ENCODE results near the gene CTSG.
"Not testable (repeated sequence)": the region's sequence is repeated elsewhere in the genome, so short reads cannot be mapped to it uniquely, and the experiment has no call there.

The CTSG gene

GRCh38 chr14:24576182-24576581, at the start of gene CTSG:
CTSG (minus strand) TSS chr14:24576250; CDS start chr14:24576223, 27 bp downstream.
- no peak for DNase-seq (ENCODE audit: low read depth)

GRCh38 chr14:24613747-24614146, 37.7 kb upstream of the CTSG start:
- DNase-seq (ENCODE audit: low read depth): no peak

DNA sequence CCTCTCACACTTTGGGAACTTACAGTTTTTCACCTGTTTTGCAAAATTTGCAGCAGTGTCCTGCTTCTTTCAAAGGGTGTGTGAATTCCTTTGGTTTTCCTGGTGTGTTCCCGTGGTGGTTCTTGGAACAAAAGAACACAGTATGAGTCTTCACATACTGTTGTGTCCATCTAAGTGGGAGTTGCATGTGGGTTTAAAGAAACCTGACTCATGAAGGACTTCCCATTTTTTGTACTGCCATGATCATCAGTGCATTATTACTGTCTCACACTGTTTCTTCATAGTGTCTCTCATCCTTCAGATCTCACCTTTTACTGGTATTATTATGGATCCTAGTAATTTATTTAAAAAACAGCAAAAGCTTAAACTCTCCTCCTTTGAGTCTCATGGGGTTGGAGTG, 37.2 kb upstream of the CTSG start:
- DNase-seq (ENCODE audit: low read depth): no peak

- DNase-seq (ENCODE audit: low read depth): no peak
Measured at GRCh38 chr14:24612196-24612595, 36.1 kb upstream of the CTSG start.

DNA sequence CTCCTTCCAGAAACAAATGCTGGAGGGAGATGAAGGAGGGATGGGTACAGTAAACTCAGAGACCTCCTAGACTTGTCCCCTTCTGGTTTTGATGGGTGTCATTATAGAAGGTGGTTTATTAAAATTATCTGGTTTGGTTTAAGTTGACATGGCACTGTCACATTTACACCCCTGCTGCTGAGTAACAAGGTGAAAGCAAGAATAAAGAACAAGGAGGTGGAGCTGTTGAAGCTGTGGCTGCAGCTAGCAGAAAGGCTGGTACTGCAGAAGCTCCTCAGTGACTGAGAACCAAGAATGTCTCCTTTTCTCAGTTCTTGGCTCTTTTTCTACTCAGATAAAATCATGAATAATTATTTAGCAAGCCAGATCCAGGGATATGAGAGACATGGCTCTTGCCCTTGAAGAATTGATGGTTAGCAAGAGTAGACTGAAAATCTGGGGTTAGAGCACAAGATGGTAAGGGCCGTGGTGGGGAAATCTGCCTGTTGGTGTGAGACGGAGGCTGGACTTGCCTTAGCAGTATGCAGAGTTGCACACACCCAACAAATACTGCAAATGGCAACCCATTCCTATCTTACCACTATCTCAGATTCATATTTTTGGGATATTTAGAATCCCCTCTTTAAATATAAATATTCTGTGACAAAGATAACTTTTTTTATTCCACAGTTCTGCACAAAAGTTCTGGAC, 33.8 kb upstream of the CTSG start, which contains the start of gene GZMH:
Gene GZMH (minus strand): TSS at position 31 of the 690 bp plus-strand sequence. CDS start 72 bp downstream, outside the sequence.
- DNase-seq (ENCODE audit: low read depth): no peak

DNA sequence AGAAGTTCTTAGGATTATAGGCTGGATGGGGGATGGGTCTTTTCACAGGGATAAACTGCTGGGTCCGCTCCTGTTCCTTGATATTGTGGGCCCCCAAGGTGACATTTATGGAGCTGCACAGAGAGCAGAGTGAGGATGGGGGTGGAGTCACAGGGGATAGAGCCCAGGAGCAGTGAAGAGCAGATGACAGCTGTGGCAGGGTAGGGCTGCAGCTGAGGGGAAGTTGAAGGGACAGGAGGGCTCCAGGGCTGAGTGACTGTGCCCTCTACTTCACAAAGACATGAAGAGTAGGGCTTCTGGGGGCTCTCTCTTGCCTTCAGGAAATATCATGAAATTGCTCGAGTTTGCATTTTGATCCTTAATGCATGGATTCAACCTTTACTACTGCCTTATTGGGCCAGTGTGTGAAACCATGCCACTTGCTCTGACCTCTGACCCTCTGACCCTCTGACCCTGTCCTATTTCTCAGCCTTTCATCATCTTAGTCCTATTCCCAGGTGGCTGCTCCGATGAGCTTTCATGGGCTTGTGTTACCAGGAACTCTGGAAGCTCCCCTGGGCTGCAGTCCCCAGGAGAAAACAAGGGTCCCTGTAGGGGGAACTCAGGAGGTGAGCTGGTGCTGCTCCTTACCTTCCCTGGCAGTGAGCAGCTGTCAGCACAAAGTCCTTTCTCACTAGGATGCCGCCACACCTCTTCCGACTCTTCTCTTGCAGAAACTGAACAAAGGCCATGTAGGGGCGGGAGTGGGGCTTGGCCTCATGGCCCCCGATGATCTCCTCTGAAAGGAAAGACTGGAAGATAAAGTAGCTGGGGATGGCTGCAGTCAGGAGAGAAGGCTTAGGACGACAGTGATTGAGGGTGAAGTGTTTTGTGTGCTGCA, 31.8 kb upstream of the CTSG start:
- DNase-seq (ENCODE audit: low read depth): no peak

DNA sequence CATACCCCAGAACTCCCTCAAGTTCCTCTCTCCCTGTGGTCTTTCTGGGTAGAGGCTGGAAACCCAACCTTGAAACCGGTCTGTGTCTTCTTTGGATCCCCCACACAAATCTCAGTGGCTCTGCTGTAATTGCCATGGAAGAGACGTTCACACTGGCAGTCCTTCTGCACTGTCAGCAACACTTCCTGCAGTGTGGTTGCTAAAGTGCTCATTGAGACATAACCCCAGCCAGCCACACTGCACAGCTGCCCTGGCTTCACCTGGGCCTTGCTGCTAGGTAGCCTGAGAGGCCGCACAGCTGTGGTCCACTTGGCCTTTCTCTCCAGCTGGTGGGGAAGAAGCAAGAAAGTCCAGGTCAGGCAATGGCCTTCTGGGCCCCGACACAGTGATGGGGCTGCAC, 31.0 kb upstream of the CTSG start:
- DNase-seq (ENCODE audit: low read depth): no peak

GRCh38 chr14:24606297-24606696, 30.2 kb upstream of the CTSG start:
- no peak for DNase-seq (ENCODE audit: low read depth)

DNA sequence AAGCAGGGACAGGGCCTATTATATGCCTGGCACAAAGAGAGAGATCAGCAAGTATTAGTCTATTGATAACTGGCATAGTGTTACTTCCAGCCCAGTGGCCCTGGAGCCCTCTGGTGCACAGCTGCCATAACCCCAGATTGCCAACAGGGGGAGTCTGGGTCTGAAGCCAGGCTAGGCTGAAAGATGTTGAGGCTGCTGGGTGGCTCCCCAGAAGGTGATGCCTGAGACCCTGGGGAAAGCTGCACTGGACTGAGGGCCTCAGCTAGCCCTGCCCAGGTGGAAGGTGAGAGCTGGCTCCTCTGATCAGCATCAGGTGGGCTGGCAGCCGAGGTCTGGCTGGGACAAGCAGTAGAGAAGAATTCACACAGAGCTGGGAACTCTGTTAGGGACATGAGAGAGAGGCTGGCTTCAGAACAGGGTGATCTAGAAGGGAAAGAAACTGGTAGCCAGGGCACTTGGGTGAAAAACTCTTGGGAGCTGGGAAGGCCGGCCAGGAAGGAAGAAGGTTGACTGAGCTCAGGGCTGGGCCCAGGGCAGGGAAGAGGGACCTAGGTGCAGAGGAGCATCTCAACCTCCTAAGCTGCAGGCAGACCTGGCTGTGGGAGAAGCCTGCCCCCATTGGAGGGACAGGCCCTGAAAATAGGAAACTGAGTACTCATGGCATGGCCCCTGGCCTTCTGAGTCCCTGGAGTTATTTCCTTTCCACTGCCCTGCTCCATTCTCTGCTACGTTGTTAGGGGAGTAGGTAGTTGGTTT, 29.6 kb upstream of the CTSG start:
- peak; percentile 56 for DNase-seq (ENCODE audit: low read depth)

DNA sequence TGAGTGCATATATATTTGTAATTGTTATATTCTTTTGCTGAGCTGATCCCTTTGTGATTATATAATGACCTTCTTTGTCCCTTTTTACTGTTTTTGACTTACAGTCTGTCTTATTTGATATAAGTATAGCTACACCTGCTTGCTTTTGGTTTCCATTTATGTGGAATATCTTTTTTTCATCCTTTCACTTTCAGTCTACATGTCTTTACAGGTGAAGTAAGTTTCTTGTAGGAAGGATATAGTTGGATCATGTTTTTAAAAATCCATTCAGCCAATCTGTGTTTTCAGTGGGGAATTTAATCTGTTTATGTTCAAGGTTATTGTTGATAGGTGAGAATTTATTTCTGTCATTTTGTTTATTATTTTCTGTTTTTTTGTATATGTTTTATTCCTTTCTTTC, 21.4 kb upstream of the CTSG start:
- no peak for DNase-seq (ENCODE audit: low read depth)

- DNase-seq (ENCODE audit: low read depth): no peak
Measured at GRCh38 chr14:24595073-24595808, 19.2 kb upstream of the CTSG start.

GRCh38 chr14:24591004-24591403, 15.0 kb upstream of the CTSG start:
- DNase-seq (ENCODE audit: low read depth): not testable (repeated sequence)

DNA sequence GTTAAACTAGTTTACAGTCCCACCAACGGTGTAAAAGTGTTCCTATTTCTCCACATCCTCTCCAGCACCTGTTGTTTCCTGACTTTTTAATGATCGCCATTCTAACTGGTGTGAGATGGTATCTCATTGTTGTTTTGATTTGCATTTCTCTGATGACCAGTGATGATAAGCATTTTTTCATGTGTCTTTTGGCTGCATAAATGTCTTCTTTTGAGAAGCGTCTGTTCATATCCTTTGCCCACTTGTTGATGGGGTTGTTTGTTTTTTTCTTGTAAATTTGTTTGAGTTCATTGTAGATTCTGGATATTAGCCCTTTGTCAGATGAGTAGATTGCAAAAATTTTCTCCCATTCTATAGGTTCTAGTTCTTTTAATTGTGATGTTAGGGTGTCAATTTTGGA, 8.4 kb upstream of the CTSG start:
- DNase-seq (ENCODE audit: low read depth): not testable (repeated sequence)

GRCh38 chr14:24578558-24578957, 2.5 kb upstream of the CTSG start:
- DNase-seq (ENCODE audit: low read depth): no peak

GRCh38 chr14:24576771-24577170, 721 bp upstream of the CTSG start:
- DNase-seq (ENCODE audit: low read depth): no peak

DNA sequence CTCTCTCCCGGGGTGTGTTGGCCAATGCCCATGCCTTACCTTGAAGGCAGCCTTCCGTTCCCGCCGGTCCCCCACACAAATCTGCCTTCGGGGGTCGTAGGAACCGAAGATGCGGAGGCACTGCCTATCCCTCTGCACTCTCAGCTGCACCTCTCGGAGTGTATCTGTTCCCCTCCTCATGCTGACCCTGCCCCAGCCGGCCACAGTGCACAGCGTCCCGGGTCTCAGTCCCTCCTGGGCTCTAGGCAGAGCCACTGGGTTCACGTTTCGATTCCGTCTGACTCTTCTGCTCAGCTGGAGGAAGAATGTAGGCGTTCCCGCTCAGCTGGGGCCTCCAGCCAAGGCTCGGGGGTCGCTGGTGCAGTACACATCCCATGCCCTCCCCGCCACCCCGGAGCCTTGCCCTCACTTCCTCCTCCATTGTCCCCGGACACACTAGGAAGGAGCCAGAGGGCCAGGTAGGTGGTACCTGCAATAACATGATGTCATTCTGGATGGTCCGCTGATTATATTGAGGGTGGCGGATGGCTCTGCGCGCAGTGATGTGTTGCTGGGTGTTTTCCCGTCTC, 1.8 kb downstream of the CTSG start:
- no peak for DNase-seq (ENCODE audit: low read depth)

DNA sequence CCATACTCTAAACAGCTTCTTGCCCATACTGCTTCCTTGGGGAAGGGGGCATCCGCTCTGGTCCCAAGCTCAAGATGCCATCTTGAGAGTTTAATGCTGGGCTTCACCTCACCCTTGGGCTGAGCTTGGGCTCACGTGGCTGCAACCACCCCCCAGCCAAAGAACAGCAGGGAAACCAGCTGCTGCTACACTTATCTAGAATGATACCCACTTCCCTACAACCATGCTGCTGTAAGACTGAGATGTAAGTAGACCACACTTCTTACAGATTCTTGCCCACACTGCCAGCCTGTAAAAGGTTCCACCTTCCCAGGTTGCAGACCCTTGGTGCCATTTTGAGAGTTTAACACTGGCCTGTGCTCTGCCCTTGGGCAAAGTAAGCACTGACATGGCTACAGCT, 9.7 kb downstream of the CTSG start:
- no peak for DNase-seq (ENCODE audit: low read depth)

- DNase-seq (ENCODE audit: low read depth): no peak
Measured at GRCh38 chr14:24565766-24566165, 10.3 kb downstream of the CTSG start.

DNA sequence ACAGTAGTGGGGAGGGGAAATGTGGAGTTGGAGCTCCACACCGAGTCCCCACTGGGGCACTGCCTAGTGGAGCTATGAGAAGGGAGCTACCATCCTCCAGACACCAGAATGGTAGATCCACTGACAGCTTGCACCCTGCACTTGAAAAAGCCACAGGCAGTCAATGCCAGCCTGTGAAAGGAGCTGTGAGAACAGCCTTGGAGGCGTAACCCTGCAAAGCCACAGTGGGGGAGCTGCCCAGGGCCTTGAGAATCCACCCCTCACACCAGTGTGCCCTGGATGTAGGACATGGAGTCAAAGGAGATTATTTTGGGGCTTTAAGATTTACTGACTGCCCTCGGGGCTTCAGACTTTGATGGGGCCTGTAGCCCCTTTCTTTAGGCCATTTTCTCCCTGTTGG, 12.5 kb downstream of the CTSG start:
- DNase-seq (ENCODE audit: low read depth): no peak

DNA sequence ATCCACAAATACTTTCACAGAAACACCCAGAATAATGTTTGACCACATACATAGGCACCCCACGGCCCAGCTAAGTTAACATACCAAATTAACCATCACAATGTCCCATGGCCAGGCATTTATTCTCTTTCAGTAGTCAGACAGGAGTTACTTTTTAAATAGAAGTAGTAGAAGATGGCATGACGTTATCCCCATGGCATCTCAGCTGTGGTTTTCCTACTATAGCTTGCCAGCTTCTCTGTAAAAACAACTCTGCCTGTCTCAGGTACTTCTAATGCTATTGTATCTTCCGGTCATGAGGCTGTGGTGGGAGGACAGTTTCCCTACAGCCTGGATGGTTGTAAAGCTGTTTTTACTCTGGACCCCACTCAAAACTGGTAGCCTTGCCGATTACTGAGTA, 19.3 kb downstream of the CTSG start:
- DNase-seq (ENCODE audit: low read depth): no peak

GRCh38 chr14:24549064-24549463, 27.0 kb downstream of the CTSG start:
- not testable (repeated sequence) for DNase-seq (ENCODE audit: low read depth)

All from stimulated activated CD4-positive, alpha-beta T cell treated with anti-CD3 and anti-CD28 coated beads, Interleukin-2, amount 100 ng/mL, for 4 hours (primary cell).